DND-41 (cell line): ENCODE measurements around the gene PHKA1.

Experiments
- ATAC-seq: fragments of 200-7000 bp; cut with Tn5 transposase; 3 replicates; pipeline ENCODE4 v1.9.1; 2021; ENCODE audit warnings: low read depth; ENCODE audit not compliant: insufficient read depth
- DNase-seq: peaks from one replicate; pipeline ENCODE4 v3.0.0-alpha.2; 2020
- H2AFZ ChIP-seq: 2 replicates; pipeline ENCODE4 v1.6.0; 2012; ENCODE audit warnings: low read depth, low read length
- H3K27ac ChIP-seq: 2 replicates; pipeline ENCODE4 v1.5.1; 2012; ENCODE audit warnings: low read length, inconsistent platforms
- H3K27me3 ChIP-seq: fragments of 200-600 bp; sonication (generic); 2 replicates; pipeline ENCODE4 v1.6.0; 2012; ENCODE audit warnings: low read length, mild to moderate bottlenecking, inconsistent platforms; ENCODE audit not compliant: insufficient read depth, poor library complexity
- H3K36me3 ChIP-seq: 2 replicates; pipeline ENCODE4 v1.5.1; 2012; ENCODE audit warnings: low read length, inconsistent platforms; ENCODE audit not compliant: insufficient read depth
- H3K4me1 ChIP-seq: 2 replicates; pipeline ENCODE4 v1.5.1; 2012; ENCODE audit warnings: mild to moderate bottlenecking, low read length; ENCODE audit not compliant: insufficient read depth
- H3K4me2 ChIP-seq: 2 replicates; pipeline ENCODE4 v1.6.0; 2012; ENCODE audit warnings: mild to moderate bottlenecking, moderate library complexity, low read length, inconsistent platforms; ENCODE audit not compliant: insufficient read depth
- H3K4me3 ChIP-seq, 2 experiments: fragments of 200-600 bp in 1 of 2; shearing (Covaris generic) in 1 of 2; 2 replicates each; pipeline ENCODE4 v1.5.1; 2012 to 2016; ENCODE audit warnings: inconsistent platforms in 2 of 2, low read length in 2 of 2, mild to moderate bottlenecking in 2 of 2, low read depth in 1 of 2, moderate library complexity in 1 of 2
- H3K79me2 ChIP-seq: 2 replicates; pipeline ENCODE4 v1.6.0; 2012; ENCODE audit warnings: low read length, inconsistent platforms; ENCODE audit not compliant: insufficient read depth
- H3K9ac ChIP-seq: 2 replicates; pipeline ENCODE4 v1.6.0; 2012; ENCODE audit warnings: low read depth, mild to moderate bottlenecking, inconsistent platforms, low read length, moderate library complexity
- H3K9me3 ChIP-seq: 2 replicates; pipeline ENCODE4 v1.5.1; 2012; ENCODE audit warnings: low read length, moderate library complexity, mild to moderate bottlenecking, inconsistent platforms; ENCODE audit not compliant: insufficient read depth, severe bottlenecking
- H4K20me1 ChIP-seq: 2 replicates; pipeline ENCODE4 v1.6.0; 2012; ENCODE audit warnings: low read length; ENCODE audit not compliant: insufficient read depth
- EZH2 ChIP-seq: IDR thresholded peaks from 3 replicates; pipeline ENCODE4 v1.6.1; 2012; ENCODE audit warnings: borderline replicate concordance, low read depth, mild to moderate bottlenecking, moderate library complexity, low read length, inconsistent platforms; ENCODE audit not compliant: severe bottlenecking
- TF ChIP-seq, protein P1 (sequence below): IDR thresholded peaks from 2 replicates; pipeline ENCODE4 v1.5.1; 2012; ENCODE audit warnings: borderline replicate concordance, low read length, moderate library complexity, mild to moderate bottlenecking; ENCODE audit not compliant: poor library complexity, severe bottlenecking; ENCODE audit errors: extremely low read depth

The PHKA1 gene

DNA sequence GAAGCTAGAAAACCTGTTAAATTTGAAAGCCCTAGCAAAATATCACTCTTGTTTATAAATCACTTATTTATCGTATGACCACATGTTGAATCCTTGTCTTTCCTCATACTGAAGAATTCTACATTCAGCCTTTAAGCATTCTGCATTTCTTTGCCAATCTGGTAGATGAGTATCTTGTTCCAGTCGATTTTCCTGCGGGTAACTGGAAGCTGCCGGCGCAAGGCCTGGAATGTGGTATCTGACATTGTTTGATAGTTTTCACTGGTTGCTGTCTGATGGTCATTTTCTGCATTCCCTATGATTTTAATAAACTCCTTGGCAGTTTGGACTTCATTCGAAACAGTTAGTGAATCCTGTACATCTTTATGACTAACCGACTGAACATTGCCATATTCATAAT is 13.7 kb upstream of the PHKA1 start:
- H3K27me3 ChIP-seq = no peaks in the 10 kb centered on the region
- no peak overlapping the region for H3K27ac ChIP-seq
- H3K4me3 ChIP-seq = no peak overlapping the region
- H4K20me1 ChIP-seq = no peaks in the 10 kb centered on the region
- H3K4me2 ChIP-seq = no peak overlapping the region
- H3K9me3 ChIP-seq = no peaks in the 10 kb centered on the region
- TF ChIP-seq EZH2 = no peak
- TF ChIP-seq, protein P1, sequence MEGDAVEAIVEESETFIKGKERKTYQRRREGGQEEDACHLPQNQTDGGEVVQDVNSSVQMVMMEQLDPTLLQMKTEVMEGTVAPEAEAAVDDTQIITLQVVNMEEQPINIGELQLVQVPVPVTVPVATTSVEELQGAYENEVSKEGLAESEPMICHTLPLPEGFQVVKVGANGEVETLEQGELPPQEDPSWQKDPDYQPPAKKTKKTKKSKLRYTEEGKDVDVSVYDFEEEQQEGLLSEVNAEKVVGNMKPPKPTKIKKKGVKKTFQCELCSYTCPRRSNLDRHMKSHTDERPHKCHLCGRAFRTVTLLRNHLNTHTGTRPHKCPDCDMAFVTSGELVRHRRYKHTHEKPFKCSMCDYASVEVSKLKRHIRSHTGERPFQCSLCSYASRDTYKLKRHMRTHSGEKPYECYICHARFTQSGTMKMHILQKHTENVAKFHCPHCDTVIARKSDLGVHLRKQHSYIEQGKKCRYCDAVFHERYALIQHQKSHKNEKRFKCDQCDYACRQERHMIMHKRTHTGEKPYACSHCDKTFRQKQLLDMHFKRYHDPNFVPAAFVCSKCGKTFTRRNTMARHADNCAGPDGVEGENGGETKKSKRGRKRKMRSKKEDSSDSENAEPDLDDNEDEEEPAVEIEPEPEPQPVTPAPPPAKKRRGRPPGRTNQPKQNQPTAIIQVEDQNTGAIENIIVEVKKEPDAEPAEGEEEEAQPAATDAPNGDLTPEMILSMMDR = no peak
- no peak overlapping the region for H2AFZ ChIP-seq
- no peak for DNase-seq
- no peak for ATAC-seq
- H3K9ac ChIP-seq = no peak overlapping the region
- H3K79me2 ChIP-seq = no peaks in the 10 kb centered on the region
- H3K36me3 ChIP-seq = no peaks in the 10 kb centered on the region
- H3K4me1 ChIP-seq = no peaks in the 10 kb centered on the region

DNA sequence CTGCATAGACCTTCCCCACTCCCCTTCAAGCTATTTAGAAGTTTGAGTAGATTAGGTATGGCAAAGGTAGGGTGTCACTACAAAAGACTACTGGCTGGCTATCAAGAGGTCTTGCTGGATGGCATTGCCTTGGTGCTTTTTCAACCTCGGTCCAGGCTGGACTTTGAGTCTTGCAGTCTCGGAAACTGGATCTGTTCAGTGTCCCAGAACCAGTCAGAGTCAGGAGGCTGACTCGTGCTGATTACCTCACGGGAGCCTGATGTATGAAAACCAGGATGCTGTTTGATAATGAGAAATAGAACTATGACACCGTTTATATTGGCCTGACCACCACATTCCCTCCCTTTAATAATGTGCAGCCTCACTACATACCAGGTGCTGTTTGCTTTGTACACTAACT is 2.7 kb upstream of the PHKA1 start:
- Histone ChIP-seq H3K4me1 (no peaks in the 10 kb centered on the region), H3K79me2 (no peaks in the 10 kb centered on the region), H4K20me1 (no peaks in the 10 kb centered on the region), H3K9me3 (no peaks in the 10 kb centered on the region), H3K4me2 (no peak overlapping the region), H2AFZ (no peak overlapping the region), H3K9ac (no peak overlapping the region), H3K36me3 (no peaks in the 10 kb centered on the region), H3K4me3 (no peak overlapping the region), H3K27ac (no peak overlapping the region), H3K27me3 (no peaks in the 10 kb centered on the region)
- TF ChIP-seq, protein P1 = no peak
- TF ChIP-seq EZH2 = no peak
- DNase-seq = no peak
- ATAC-seq = no peak

DNA sequence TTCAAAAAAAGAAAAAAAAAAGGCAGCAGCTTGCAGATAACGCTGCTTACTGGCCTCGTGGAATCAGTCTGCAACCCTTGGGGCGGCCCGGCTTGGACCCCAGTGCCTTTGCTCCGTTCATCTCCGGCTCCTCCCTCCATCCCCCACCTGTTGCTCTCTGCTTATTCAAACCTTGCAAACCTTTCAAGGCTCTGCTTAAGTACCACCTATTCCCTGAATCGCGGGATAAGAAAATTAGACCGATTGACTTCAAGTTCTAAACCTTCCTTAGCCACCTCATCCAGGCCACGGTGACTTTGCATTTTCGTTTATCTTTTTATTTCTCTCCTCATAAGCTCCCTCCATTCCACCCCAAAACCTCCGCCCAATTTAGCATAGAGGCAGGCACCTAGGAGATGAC is 1.4 kb upstream of the PHKA1 start:
- no peaks in the 10 kb centered on the region for H4K20me1 ChIP-seq
- H3K27me3 ChIP-seq = no peaks in the 10 kb centered on the region
- H3K4me2 ChIP-seq = no peak overlapping the region
- no peaks in the 10 kb centered on the region for H3K4me1 ChIP-seq
- no peaks in the 10 kb centered on the region for H3K36me3 ChIP-seq
- DNase-seq (no peak), ATAC-seq (no peak)
- no peak for TF ChIP-seq EZH2
- TF ChIP-seq, protein P1 = no peak
- no peak overlapping the region for H2AFZ ChIP-seq
- H3K4me3 ChIP-seq = no peak overlapping the region
- no peak overlapping the region for H3K9ac ChIP-seq
- no peak overlapping the region for H3K27ac ChIP-seq
- H3K79me2 ChIP-seq = no peaks in the 10 kb centered on the region
- no peaks in the 10 kb centered on the region for H3K9me3 ChIP-seq

DNA sequence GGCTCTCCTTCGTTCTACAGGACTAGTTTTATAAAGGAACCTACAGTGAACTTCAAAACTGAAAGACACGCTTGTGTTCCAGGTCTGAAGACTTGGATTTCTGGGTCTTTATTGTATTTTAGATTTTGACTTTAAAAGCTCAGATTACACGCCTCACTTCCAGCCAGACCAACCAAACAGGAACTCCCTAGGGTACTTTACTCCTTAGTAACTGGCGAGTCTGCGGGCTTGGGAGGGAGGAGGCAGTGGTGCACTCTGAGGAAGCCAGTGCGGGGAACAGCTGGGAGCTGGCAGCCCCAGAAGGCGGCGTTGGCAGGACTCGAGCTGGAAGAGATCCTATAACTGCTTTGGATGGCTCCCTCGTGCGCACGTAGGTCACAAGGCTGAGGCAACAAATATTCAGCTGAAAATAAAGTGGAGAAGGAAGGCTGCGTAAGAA is 391 bp upstream of the PHKA1 start:
- no peak overlapping the region for H3K4me2 ChIP-seq
- DNase-seq (no peak), ATAC-seq (no peak)
- H3K79me2 ChIP-seq = no peaks in the 10 kb centered on the region
- TF ChIP-seq, protein P1 = no peak
- TF ChIP-seq EZH2 = no peak
- no peak overlapping the region for H2AFZ ChIP-seq
- H3K27ac ChIP-seq = no peak overlapping the region
- H3K9ac ChIP-seq = no peak overlapping the region
- no peaks in the 10 kb centered on the region for H3K9me3 ChIP-seq
- H3K27me3 ChIP-seq = no peaks in the 10 kb centered on the region
- H4K20me1 ChIP-seq = no peaks in the 10 kb centered on the region
- H3K4me1 ChIP-seq = no peaks in the 10 kb centered on the region
- H3K4me3 ChIP-seq = no peak overlapping the region
- H3K36me3 ChIP-seq = no peaks in the 10 kb centered on the region
